ENCODE data around the gene MBP. TPM values are rescaled to one million over a fixed set of nuclear protein-coding genes. Genes with fewer than 3 reads are reported as not detected.

The MBP gene
- polyA plus RNA-seq, 1 experiment: 2.1 TPM

GRCh38 chr18:77161383-77161782 lies 28.8 kb upstream of the MBP start:
- no peak for DNase-seq (ENCODE audit: low read depth)
- Histone ChIP-seq H3K36me3 (ENCODE audit: control insufficient read depth, insufficient read depth, low read length) (no peaks in the 10 kb centered on the region), H3K27me3 (ENCODE audit: control insufficient read depth, insufficient read depth, low read length) (no peaks in the 10 kb centered on the region; the same call in 1 of the 2 replicates), H3K4me3 (ENCODE audit: low read depth, low read length) (no peak overlapping the region)
- ChIA-PET POLR2A (no interaction called here), CTCF (interaction anchor here (0.6 kb wide), 2 partner anchors 10 to 12 kb away, joined by 3 to 4 read pairs; no protein-coding TSS in a partner anchor)
- no peak for TF ChIP-seq CTCF (IDR thresholded peaks at IDR 0.05; ENCODE audit: insufficient read depth, low read depth, low read length)

GRCh38 chr18:77160515-77160914 lies 27.9 kb upstream of the MBP start:
- Histone ChIP-seq H3K4me3 (ENCODE audit: low read depth, low read length) (no peak overlapping the region), H3K36me3 (ENCODE audit: control insufficient read depth, insufficient read depth, low read length) (no peaks in the 10 kb centered on the region), H3K27me3 (ENCODE audit: control insufficient read depth, insufficient read depth, low read length) (no peaks in the 10 kb centered on the region; the same call in 1 of the 2 replicates)
- ChIA-PET POLR2A (no interaction called here), CTCF (no interaction called here)
- no peak for DNase-seq (ENCODE audit: low read depth)
- TF ChIP-seq CTCF (IDR thresholded peaks at IDR 0.05; ENCODE audit: insufficient read depth, low read depth, low read length): no peak

GRCh38 chr18:77157312-77157711 lies 24.7 kb upstream of the MBP start:
- CTCF ChIA-PET: interaction anchor here (1.9 kb wide), 1 partner anchor 9 kb away, joined by 4 read pairs; no protein-coding TSS in a partner anchor
- POLR2A ChIA-PET: interaction anchor here (0.5 kb wide), 1 partner anchor 1996 kb away, joined by 4 read pairs; no protein-coding TSS in a partner anchor
- Histone ChIP-seq H3K4me3 (ENCODE audit: low read depth, low read length) (no peak overlapping the region), H3K27me3 (ENCODE audit: control insufficient read depth, insufficient read depth, low read length) (no peaks in the 10 kb centered on the region), H3K36me3 (ENCODE audit: control insufficient read depth, insufficient read depth, low read length) (no peaks in the 10 kb centered on the region)
- no peak for DNase-seq (ENCODE audit: low read depth)
- TF ChIP-seq CTCF (IDR thresholded peaks at IDR 0.05; ENCODE audit: insufficient read depth, low read depth, low read length): no peak

- no peak for DNase-seq (ENCODE audit: low read depth)
- H3K4me3 ChIP-seq (ENCODE audit: low read depth, low read length): no peak overlapping the region
- H3K27me3 ChIP-seq (ENCODE audit: control insufficient read depth, insufficient read depth, low read length): no peaks in the 10 kb centered on the region
- TF ChIP-seq CTCF (IDR thresholded peaks at IDR 0.05; ENCODE audit: insufficient read depth, low read depth, low read length): no peak
- CTCF ChIA-PET: no interaction called here
- no peaks in the 10 kb centered on the region for H3K36me3 ChIP-seq (ENCODE audit: control insufficient read depth, insufficient read depth, low read length)
- POLR2A ChIA-PET: no interaction called here
Measured at GRCh38 chr18:77155031-77155430, 22.4 kb upstream of the MBP start.

GRCh38 chr18:77153404-77153803 lies 20.8 kb upstream of the MBP start:
- ChIA-PET CTCF (no interaction called here), POLR2A (no interaction called here)
- no peaks in the 10 kb centered on the region for H3K36me3 ChIP-seq (ENCODE audit: control insufficient read depth, insufficient read depth, low read length)
- H3K4me3 ChIP-seq (ENCODE audit: low read depth, low read length): no peak overlapping the region
- no peak for DNase-seq (ENCODE audit: low read depth)
- H3K27me3 ChIP-seq (ENCODE audit: control insufficient read depth, insufficient read depth, low read length): no peaks in the 10 kb centered on the region
- TF ChIP-seq CTCF (IDR thresholded peaks at IDR 0.05; ENCODE audit: insufficient read depth, low read depth, low read length): no peak

Data from BJ (cell line).